MV-4-11 (cell line): ENCODE results near the gene ZNF148.
A peak's percentile ranks its signal among the peaks of the same experiment; 100 is the strongest.
"Not testable (repeated sequence)": the region's sequence is repeated elsewhere in the genome, so short reads cannot be mapped to it uniquely, and the experiment has no call there.

Source experiments
- DNase-seq: peaks from one replicate; lab custom pipeline; 2025; lab: John Stamatoyannopoulos, UW

ZNF148 gene

GRCh38 chr3:125375950-125376679 is 990 bp upstream of the ZNF148 start:
- DNase-seq = no peak

GRCh38 chr3:125374501-125374995 is 577 bp downstream of the ZNF148 start:
- no peak for DNase-seq

- no peak for DNase-seq
These were observed 7.5 kb downstream of the ZNF148 start for GRCh38 chr3:125367403-125368230.

GRCh38 chr3:125366132-125366531 is 9.0 kb downstream of the ZNF148 start:
- DNase-seq = no peak

GRCh38 chr3:125359700-125360099 is 15.4 kb downstream of the ZNF148 start:
- no peak for DNase-seq

- no peak for DNase-seq
These were observed 16.2 kb downstream of the ZNF148 start for GRCh38 chr3:125358923-125359322.

- no peak for DNase-seq
These were observed 17.3 kb downstream of the ZNF148 start for GRCh38 chr3:125357837-125358236.

GRCh38 chr3:125357032-125357658 is 18.0 kb downstream of the ZNF148 start:
- DNase-seq = peak; percentile 44

GRCh38 chr3:125356140-125357026 is 18.7 kb downstream of the ZNF148 start:
- DNase-seq = no peak

GRCh38 chr3:125353659-125354058 is 21.5 kb downstream of the ZNF148 start:
- no peak for DNase-seq

- no peak for DNase-seq
These were observed 22.0 kb downstream of the ZNF148 start for GRCh38 chr3:125353128-125353527.

- no peak for DNase-seq
These were observed 23.2 kb downstream of the ZNF148 start for GRCh38 chr3:125351814-125352456.

- no peak for DNase-seq
These were observed 24.0 kb downstream of the ZNF148 start for GRCh38 chr3:125351152-125351551.

- DNase-seq = no peak
These were observed 24.5 kb downstream of the ZNF148 start for GRCh38 chr3:125350597-125350996.

GRCh38 chr3:125349556-125350165 is 25.5 kb downstream of the ZNF148 start:
- no peak for DNase-seq

- DNase-seq = no peak
These were observed 26.1 kb downstream of the ZNF148 start for GRCh38 chr3:125349055-125349454.

GRCh38 chr3:125343367-125343766 is 31.8 kb downstream of the ZNF148 start:
- not testable (repeated sequence) for DNase-seq

GRCh38 chr3:125340121-125340520 is 35.0 kb downstream of the ZNF148 start:
- DNase-seq = no peak

- DNase-seq = no peak
These were observed 37.6 kb downstream of the ZNF148 start for GRCh38 chr3:125337506-125337905.

GRCh38 chr3:125334675-125335560 is 40.2 kb downstream of the ZNF148 start:
- DNase-seq = peak; percentile 55
